Uterus (tissue), 4 donors: ENCODE results near the gene FBLN2. TPM values are rescaled to one million over a fixed set of nuclear protein-coding genes. Genes with fewer than 3 reads are reported as not detected.

Source experiments
- DNase-seq, 2 donors: peaks; one replicate each; pipeline ENCODE4 v3.0.0-alpha.2; 2019 to 2020
- H3K27ac ChIP-seq, 2 donors: fragments of 200-600 bp; sonication (generic); 1 replicate in 1 of 2; 2 replicates in 1 of 2; pipeline ENCODE4 v1.5.1; 2016 to 2018
- H3K27me3 ChIP-seq, 2 donors: fragments of 200-600 bp; sonication (generic); one replicate each; pipeline ENCODE4 v1.5.1; 2018 to 2019; ENCODE audit warnings: control low read depth in 1 of 2
- H3K36me3 ChIP-seq, 2 donors: fragments of 200-600 bp; sonication (generic); one replicate each; pipeline ENCODE4 v1.5.1; 2019; ENCODE audit warnings: control low read depth in 1 of 2
- H3K4me1 ChIP-seq, 2 donors: fragments of 200-600 bp; sonication (generic); one replicate each; pipeline ENCODE4 v1.5.1; 2018 to 2019; ENCODE audit warnings: control low read depth in 1 of 2
- H3K4me3 ChIP-seq, 2 donors: fragments of 200-600 bp; sonication (generic); 1 replicate in 1 of 2; 2 replicates in 1 of 2; pipeline ENCODE4 v1.5.1; 2018 to 2019; ENCODE audit warnings: mild to moderate bottlenecking in 1 of 2
- H3K9me3 ChIP-seq, 2 donors: fragments of 200-600 bp; sonication (generic); one replicate each; pipeline ENCODE4 v1.5.1; 2019; ENCODE audit warnings: control low read depth in 1 of 2
- CTCF ChIP-seq, 4 experiments: fragments of 200-600 bp in 2 of 4; fragments of 450-650 bp in 2 of 4; sonication (generic) in 2 of 4; IDR thresholded peaks; one replicate each; pipeline ENCODE4 v1.5.1; 2016 to 2019; ENCODE audit warnings: antibody characterized with exemption in 4 of 4, mild to moderate bottlenecking in 2 of 4, moderate library complexity in 1 of 4
- POLR2A ChIP-seq, 2 donors: fragments of 450-650 bp; IDR thresholded peaks; one replicate each; pipeline ENCODE4 v1.6.1; 2016; ENCODE audit warnings: antibody characterized with exemption in 2 of 2, mild to moderate bottlenecking in 1 of 2, moderate library complexity in 1 of 2
- intact Hi-C: fragments of 100-400 bp; cut with DNase I; formaldehyde crosslinking; loops from one replicate; pipeline ENCODE4 v1.15.1; 2023; ENCODE audit warnings: low total_unique reads
- total RNA-seq, 4 donors: library from RNA; depleted of rRNA in 3 of 4; stranded (reverse); fragments of >200 nt in 3 of 4; gene quantifications; one replicate each; pipeline versions ENCODE4 v1.1.0 to v1.2.4, GENCODE V29; 2014 to 2023
- donor health status: DM: yes; HTN: yes; CAD: no.

The FBLN2 gene
- total RNA-seq, 4 donors from 2014 or later: 39.2 to 217 (median 48.6) TPM

- no peak for TF ChIP-seq POLR2A (IDR thresholded peaks at IDR 0.05)
- TF ChIP-seq CTCF (IDR thresholded peaks at IDR 0.05): no peak
- Histone ChIP-seq H3K27ac (no peak overlapping the region), H3K4me3 (no peak overlapping the region), H3K36me3 (no peaks in the 10 kb centered on the region), H3K9me3 (no peaks in the 10 kb centered on the region), H3K4me1 (no peaks in the 10 kb centered on the region), H3K27me3 (no peaks in the 10 kb centered on the region)
- no peak for DNase-seq
- intact Hi-C loops: no loop called here
Observed at GRCh38 chr3:13599887-13600450, 51.0 kb downstream of the FBLN2 start.

- H3K9me3 ChIP-seq: no peaks in the 10 kb centered on the region
- intact Hi-C loops: no loop called here
- H3K4me1 ChIP-seq: no peaks in the 10 kb centered on the region
- no peak overlapping the region for H3K27ac ChIP-seq
- no peaks in the 10 kb centered on the region for H3K36me3 ChIP-seq
- TF ChIP-seq POLR2A (IDR thresholded peaks at IDR 0.05): no peak
- TF ChIP-seq CTCF (IDR thresholded peaks at IDR 0.05): no peak
- no peak overlapping the region for H3K4me3 ChIP-seq
- DNase-seq: no peak
- no peaks in the 10 kb centered on the region for H3K27me3 ChIP-seq
Observed at GRCh38 chr3:13600950-13601691, 52.2 kb downstream of the FBLN2 start.

- Histone ChIP-seq H3K9me3 (no peaks in the 10 kb centered on the region), H3K27me3 (no peaks in the 10 kb centered on the region), H3K27ac (no peak overlapping the region), H3K36me3 (no peaks in the 10 kb centered on the region), H3K4me1 (no peaks in the 10 kb centered on the region), H3K4me3 (no peak overlapping the region)
- TF ChIP-seq CTCF (IDR thresholded peaks at IDR 0.05): no peak
- TF ChIP-seq POLR2A (IDR thresholded peaks at IDR 0.05): no peak
- DNase-seq: no peak
- intact Hi-C loops: no loop called here
Observed at GRCh38 chr3:13601692-13602080, 52.8 kb downstream of the FBLN2 start.

- Histone ChIP-seq H3K4me3 (no peak overlapping the region), H3K27ac (no peak overlapping the region), H3K9me3 (no peaks in the 10 kb centered on the region), H3K36me3 (no peaks in the 10 kb centered on the region), H3K27me3 (no peaks in the 10 kb centered on the region), H3K4me1 (no peaks in the 10 kb centered on the region)
- TF ChIP-seq CTCF (IDR thresholded peaks at IDR 0.05): no peak
- TF ChIP-seq POLR2A (IDR thresholded peaks at IDR 0.05): no peak
- DNase-seq: no peak
- intact Hi-C loops: no loop called here
Observed at GRCh38 chr3:13605555-13605954, 56.6 kb downstream of the FBLN2 start.

- intact Hi-C loops: no loop called here
- no peak overlapping the region for H3K4me3 ChIP-seq
- DNase-seq: no peak
- H3K4me1 ChIP-seq: no peaks in the 10 kb centered on the region
- no peak for TF ChIP-seq CTCF (IDR thresholded peaks at IDR 0.05)
- TF ChIP-seq POLR2A (IDR thresholded peaks at IDR 0.05): no peak
- H3K27me3 ChIP-seq: no peaks in the 10 kb centered on the region
- no peaks in the 10 kb centered on the region for H3K9me3 ChIP-seq
- H3K27ac ChIP-seq: no peak overlapping the region
- H3K36me3 ChIP-seq: no peaks in the 10 kb centered on the region
Observed at GRCh38 chr3:13607821-13608597, 59.1 kb downstream of the FBLN2 start.
